GM19452 (cell line): ENCODE results near the gene ALOX5AP.

Source experiments
- ATAC-seq: cut with Tn5 transposase; IDR thresholded peaks from one replicate; pipeline ENCODE4 v1.9.1; 2021; ENCODE audit not compliant: unreplicated experiment

ALOX5AP gene

GRCh38 chr13:30735025-30735871 lies at the start of gene ALOX5AP:
TSS of gene ALOX5AP (plus strand) at chr13:30735543. CDS start at chr13:30735606, 63 bp downstream.
- peak; percentile 71 for ATAC-seq

GRCh38 chr13:30685987-30686386 lies 49.4 kb upstream of the ALOX5AP start:
- ATAC-seq, result no peak

- no peak for ATAC-seq
Observed at GRCh38 chr13:30687601-30688000, 47.7 kb upstream of the ALOX5AP start.

GRCh38 chr13:30689752-30690151 lies 45.6 kb upstream of the ALOX5AP start:
- ATAC-seq, result no peak

GRCh38 chr13:30690282-30691188 lies 44.8 kb upstream of the ALOX5AP start:
- ATAC-seq, result peak; percentile 84

- no peak for ATAC-seq
Observed at GRCh38 chr13:30692113-30692512, 43.2 kb upstream of the ALOX5AP start.

- ATAC-seq, result peak; percentile 66
Observed at GRCh38 chr13:30696278-30697176, 38.8 kb upstream of the ALOX5AP start.

GRCh38 chr13:30697177-30697953 lies 38.0 kb upstream of the ALOX5AP start:
- no peak for ATAC-seq

GRCh38 chr13:30697996-30698401 lies 37.3 kb upstream of the ALOX5AP start:
- no peak for ATAC-seq

GRCh38 chr13:30698488-30699005 lies 36.8 kb upstream of the ALOX5AP start:
- no peak for ATAC-seq

- ATAC-seq, result no peak
Observed at GRCh38 chr13:30700364-30700763, 35.0 kb upstream of the ALOX5AP start.

GRCh38 chr13:30702006-30702405 lies 33.3 kb upstream of the ALOX5AP start:
- ATAC-seq, result no peak

GRCh38 chr13:30704596-30704995 lies 30.7 kb upstream of the ALOX5AP start:
- no peak for ATAC-seq

GRCh38 chr13:30705680-30706079 lies 29.7 kb upstream of the ALOX5AP start:
- no peak for ATAC-seq

- ATAC-seq, result no peak
Observed at GRCh38 chr13:30708541-30708940, 26.8 kb upstream of the ALOX5AP start.

- ATAC-seq, result no peak
Observed at GRCh38 chr13:30710442-30710841, 24.9 kb upstream of the ALOX5AP start.

GRCh38 chr13:30711375-30711774 lies 24.0 kb upstream of the ALOX5AP start:
- ATAC-seq, result no peak

GRCh38 chr13:30711837-30712236 lies 23.5 kb upstream of the ALOX5AP start:
- no peak for ATAC-seq
